Liver (tissue), 9 donors: ENCODE data around the gene SPDYC. TPM values are rescaled to one million over a fixed set of nuclear protein-coding genes. Genes with fewer than 3 reads are reported as not detected.

ENCODE experiments used
- DNase-seq: peaks from one replicate; pipeline ENCODE4 v3.0.0-alpha.2; 2017; ENCODE audit warnings: low spot score
- H3K27ac ChIP-seq, 2 donors: one replicate each; pipeline ENCODE4 v1.7.0; 2013; ENCODE audit warnings: inconsistent platforms in 2 of 2, low read length in 2 of 2, control low read depth in 1 of 2, low read depth in 1 of 2, mild to moderate bottlenecking in 1 of 2
- H3K27me3 ChIP-seq, 4 donors: one replicate each; pipeline versions ENCODE4 v1.6.1 to v1.7.0; 2013; ENCODE audit warnings: low read length in 3 of 4, inconsistent platforms in 1 of 4, mild to moderate bottlenecking in 1 of 4, moderate library complexity in 1 of 4; ENCODE audit not compliant: control insufficient read depth in 4 of 4, insufficient read depth in 4 of 4
- H3K36me3 ChIP-seq, 4 donors: one replicate each; pipeline versions ENCODE4 v1.6.1 to v1.7.0; 2013; ENCODE audit warnings: low read length in 3 of 4, mild to moderate bottlenecking in 3 of 4, low read depth in 1 of 4, moderate library complexity in 1 of 4; ENCODE audit not compliant: control insufficient read depth in 4 of 4, insufficient read depth in 3 of 4
- H3K4me1 ChIP-seq, 4 donors: one replicate each; pipeline versions ENCODE4 v1.6.1 to v1.7.0; 2013; ENCODE audit warnings: low read length in 3 of 4, mild to moderate bottlenecking in 3 of 4, moderate library complexity in 1 of 4; ENCODE audit not compliant: control insufficient read depth in 4 of 4, insufficient read depth in 4 of 4
- H3K4me3 ChIP-seq, 3 donors: one replicate each; pipeline versions ENCODE4 v1.6.1 to v1.7.0; 2013; ENCODE audit warnings: low read length in 3 of 3, control low read depth in 1 of 3, low read depth in 1 of 3, mild to moderate bottlenecking in 1 of 3
- H3K9ac ChIP-seq, 2 donors: one replicate each; pipeline ENCODE4 v1.7.0; 2013; ENCODE audit warnings: low read length in 2 of 2, mild to moderate bottlenecking in 2 of 2, moderate library complexity in 2 of 2, control low read depth in 1 of 2, low read depth in 1 of 2
- H3K9me3 ChIP-seq, 4 donors: one replicate each; pipeline versions ENCODE4 v1.6.1 to v1.7.0; 2013; ENCODE audit warnings: low read length in 3 of 4; ENCODE audit not compliant: control insufficient read depth in 4 of 4
- ATF3 ChIP-seq: IDR thresholded peaks from 2 replicates; pipeline ENCODE4 v1.6.1; 2016; ENCODE audit warnings: antibody characterized with exemption
- EGR1 ChIP-seq, 2 donors: IDR thresholded peaks; 2 replicates each; pipeline ENCODE4 v1.6.1; 2016 to 2018; ENCODE audit warnings: antibody characterized with exemption in 2 of 2, low read depth in 2 of 2
- FOXA1 ChIP-seq: IDR thresholded peaks from 2 replicates; pipeline ENCODE4 v1.6.1; 2016; ENCODE audit warnings: antibody characterized with exemption
- GABPA ChIP-seq, 2 donors: IDR thresholded peaks in 1 of 2; conservative IDR thresholded peaks in 1 of 2; 2 replicates each; pipeline ENCODE4 v1.6.1; 2016; ENCODE audit warnings: antibody characterized with exemption in 2 of 2, mild to moderate bottlenecking in 1 of 2, moderate library complexity in 1 of 2
- HNF4A ChIP-seq, 2 donors: conservative IDR thresholded peaks; 2 replicates each; pipeline ENCODE4 v1.6.1; 2016; ENCODE audit warnings: antibody characterized with exemption in 2 of 2, mild to moderate bottlenecking in 2 of 2
- HNF4G ChIP-seq: IDR thresholded peaks from 2 replicates; pipeline ENCODE4 v1.6.1; 2016; ENCODE audit warnings: antibody characterized with exemption
- JUND ChIP-seq, 2 donors: IDR thresholded peaks; 2 replicates each; pipeline ENCODE4 v1.6.1; 2016; ENCODE audit warnings: antibody characterized with exemption in 2 of 2
- NR2F2 ChIP-seq: IDR thresholded peaks from 2 replicates; pipeline ENCODE4 v1.6.1; 2016; ENCODE audit warnings: antibody characterized with exemption
- RAD21 ChIP-seq, 2 donors: IDR thresholded peaks; 2 replicates each; pipeline ENCODE4 v1.6.1; 2016; ENCODE audit warnings: antibody characterized with exemption in 2 of 2, mild to moderate bottlenecking in 2 of 2
- REST ChIP-seq: IDR thresholded peaks from 2 replicates; pipeline ENCODE4 v1.6.1; 2016; ENCODE audit warnings: antibody characterized with exemption, mild to moderate bottlenecking
- TAF1 ChIP-seq: conservative IDR thresholded peaks from 2 replicates; pipeline ENCODE4 v1.6.1; 2016; ENCODE audit warnings: antibody characterized with exemption, mild to moderate bottlenecking
- YY1 ChIP-seq: IDR thresholded peaks from 2 replicates; pipeline ENCODE4 v1.6.1; 2016; ENCODE audit warnings: antibody characterized with exemption, mild to moderate bottlenecking
- ZBTB33 ChIP-seq: IDR thresholded peaks from 2 replicates; pipeline ENCODE4 v1.6.1; 2016; ENCODE audit warnings: antibody characterized with exemption
- WGBS: extraction: QIAGEN DNeasy Blood & Tissue Kit; methylation state at CpG from one replicate; pipeline ENCODE4 v1.1.7; 2013; 5-methylcytosine and 5-hydroxymethylcytosine counted together
- polyA plus RNA-seq, 2 donors: library from polyadenylated mRNA; stranded (reverse) in 1 of 2; unstranded in 1 of 2; fragments of 200-250 nt in 1 of 2; fragments of >200 nt in 1 of 2; fragmentation: Nextera tagmentation in 1 of 2; extraction: Ambion mirVana in 1 of 2; gene quantifications; one replicate each; pipeline versions ENCODE4 v1.2.1 to v1.2.3, GENCODE V29; 2013 to 2015
- total RNA-seq, 2 donors: library from RNA; depleted of rRNA; stranded (reverse); fragments of >200 nt; gene quantifications; one replicate each; pipeline ENCODE4 v1.2.3, GENCODE V29; 2014
- donor health status: healthy.
- donor health status: healthy.
- donor health status: healthy.
- donor health status: healthy.
- donor health status: healthy.

The SPDYC gene
- total and polyA plus RNA-seq, 4 donors, result 0.08 to 1.1 (median 0.52) TPM; not detected in 1

- WGBS, result 91% methylated on average over 13 of the region's 13 CpGs
- Histone ChIP-seq H3K27me3 (no peaks in the 10 kb centered on the region), H3K9me3 (no peaks in the 10 kb centered on the region), H3K4me3 (no peak overlapping the region), H3K4me1 (peaks cover 0 to 33% (median 23%) of the 10 kb centered on the region in 4 donors), H3K36me3 (peaks cover 43 to 78% (median 57%) of the 10 kb centered on the region in 4 donors), H3K9ac (no peak overlapping the region), H3K27ac (no peak overlapping the region)
- no peak for DNase-seq
- TF ChIP-seq TAF1 (no peak), GABPA (IDR thresholded peaks at IDR 0.05 in 1 of 2, conservative IDR thresholded peaks at IDR 0.05 in 1 of 2) (no peak), REST (no peak)
Measured at GRCh38 chr11:65129649-65130441, 40.2 kb upstream of the SPDYC start.

- TF ChIP-seq HNF4G (no peak), ATF3 (no peak), YY1 (no peak), RAD21 (IDR thresholded peaks at IDR 0.05) (no peak), NR2F2 (no peak), EGR1 (IDR thresholded peaks at IDR 0.05; ENCODE audit: low read depth in 2 of 2) (no peak), JUND (IDR thresholded peaks at IDR 0.05) (no peak), ZBTB33 (no peak), REST (no peak), FOXA1 (no peak), HNF4A (conservative IDR thresholded peaks at IDR 0.05) (no peak)
- H3K4me3 ChIP-seq, result no peak overlapping the region
- peaks cover 43 to 71% (median 53%) of the 10 kb centered on the region in 4 donors for H3K36me3 ChIP-seq
- no peak overlapping the region for H3K9ac ChIP-seq
- H3K4me1 ChIP-seq, result peaks cover 0 to 39% (median 28%) of the 10 kb centered on the region in 4 donors
- no peaks in the 10 kb centered on the region for H3K27me3 ChIP-seq
- H3K27ac ChIP-seq, result no peak overlapping the region
- DNase-seq, result no peak
- 80% methylated on average over 19 of the region's 19 CpGs for WGBS
- H3K9me3 ChIP-seq, result no peaks in the 10 kb centered on the region
Measured at GRCh38 chr11:65130631-65131416, 39.2 kb upstream of the SPDYC start.
